NCI-H1436 (cell line): ENCODE data around the gene GAL3ST3.
"Not testable (repeated sequence)": the region's sequence is repeated elsewhere in the genome, so short reads cannot be mapped to it uniquely, and the experiment has no call there.

Experiments used
- DNase-seq: peaks from one replicate; lab custom pipeline; 2025; lab: John Stamatoyannopoulos, UW

Gene GAL3ST3, protein sequence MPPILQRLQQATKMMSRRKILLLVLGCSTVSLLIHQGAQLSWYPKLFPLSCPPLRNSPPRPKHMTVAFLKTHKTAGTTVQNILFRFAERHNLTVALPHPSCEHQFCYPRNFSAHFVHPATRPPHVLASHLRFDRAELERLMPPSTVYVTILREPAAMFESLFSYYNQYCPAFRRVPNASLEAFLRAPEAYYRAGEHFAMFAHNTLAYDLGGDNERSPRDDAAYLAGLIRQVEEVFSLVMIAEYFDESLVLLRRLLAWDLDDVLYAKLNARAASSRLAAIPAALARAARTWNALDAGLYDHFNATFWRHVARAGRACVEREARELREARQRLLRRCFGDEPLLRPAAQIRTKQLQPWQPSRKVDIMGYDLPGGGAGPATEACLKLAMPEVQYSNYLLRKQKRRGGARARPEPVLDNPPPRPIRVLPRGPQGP

DNA sequence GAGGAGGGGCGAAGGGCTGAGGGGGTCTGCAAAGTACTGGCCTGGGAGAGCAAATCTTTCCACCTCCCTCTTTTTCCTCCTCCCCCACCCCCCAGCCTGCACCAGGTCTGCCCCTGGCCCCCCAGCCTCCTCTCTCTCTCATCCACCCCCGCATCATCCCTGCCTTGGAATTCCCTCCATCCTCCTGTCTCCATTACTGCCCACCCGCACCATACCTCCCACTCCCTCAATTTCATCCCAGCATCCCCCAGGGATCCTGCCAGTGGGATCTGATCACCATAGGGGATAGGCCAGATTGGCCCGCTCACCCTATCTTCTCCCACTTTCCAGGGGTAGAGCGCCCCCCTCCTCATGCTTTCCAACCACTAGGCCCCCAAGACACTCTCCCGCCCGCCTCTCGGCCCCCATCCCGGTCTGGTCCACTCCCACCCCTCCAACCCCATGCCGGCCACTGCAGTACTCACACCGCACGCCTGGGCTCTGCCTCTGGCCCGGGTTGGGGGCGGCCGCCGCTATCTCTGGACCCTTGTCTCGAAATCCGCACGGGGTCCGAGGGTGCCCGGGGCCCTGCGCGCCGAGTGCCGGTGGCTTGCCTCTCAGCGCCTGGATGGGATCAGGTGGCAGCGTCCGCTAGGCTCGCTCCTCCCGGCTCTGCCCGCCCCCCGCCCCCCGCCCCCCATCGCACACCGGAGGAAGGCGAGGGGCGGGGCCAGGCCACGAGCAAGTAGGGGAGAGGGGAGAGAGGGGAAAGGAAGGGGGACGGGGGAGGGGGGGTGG is at the start of gene GAL3ST3:
Gene GAL3ST3, minus strand, starts transcription at position 615 of the 777 bp plus-strand sequence. CDS start 3,746 bp downstream, outside the sequence.
- DNase-seq = peak; percentile 72

DNA sequence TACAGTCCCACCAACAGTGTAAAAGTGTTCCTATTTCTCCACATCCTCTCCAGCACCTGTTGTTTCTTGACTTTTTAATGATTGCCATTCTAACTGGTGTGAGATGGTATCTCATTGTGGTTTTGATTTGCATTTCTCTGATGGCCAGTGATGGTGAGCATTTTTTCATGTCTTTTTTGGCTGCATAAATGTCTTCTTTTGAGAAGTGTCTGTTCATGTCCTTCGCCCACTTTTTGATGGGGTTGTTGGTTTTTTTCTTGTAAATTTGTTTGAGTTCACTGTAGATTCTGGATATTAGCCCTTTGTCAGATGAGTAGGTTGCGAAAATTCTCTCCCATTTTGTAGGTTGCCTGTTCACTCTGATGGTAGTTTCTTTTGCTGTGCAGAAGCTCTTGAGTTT is 43.2 kb upstream of the GAL3ST3 start:
- DNase-seq = not testable (repeated sequence)

DNA sequence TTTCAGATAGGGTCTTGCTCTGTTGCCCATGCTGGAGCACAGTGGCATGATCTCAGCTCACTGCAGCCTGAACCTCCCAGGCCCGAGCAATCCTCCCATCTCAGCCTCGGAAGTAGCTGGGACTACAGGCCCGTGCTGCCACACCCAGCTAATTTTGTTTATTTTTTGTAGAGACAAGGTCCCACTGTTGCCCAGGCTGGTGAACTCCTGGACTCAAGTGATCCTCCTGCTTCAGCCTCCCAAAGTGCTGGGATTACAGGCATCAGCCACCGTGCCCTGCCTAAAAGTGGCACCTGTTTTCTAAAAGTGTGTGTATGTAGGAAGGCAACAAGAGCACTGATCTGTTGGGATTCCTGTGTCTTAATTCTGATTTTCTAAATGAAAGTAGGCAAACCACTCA is 41.3 kb upstream of the GAL3ST3 start:
- no peak for DNase-seq

DNA sequence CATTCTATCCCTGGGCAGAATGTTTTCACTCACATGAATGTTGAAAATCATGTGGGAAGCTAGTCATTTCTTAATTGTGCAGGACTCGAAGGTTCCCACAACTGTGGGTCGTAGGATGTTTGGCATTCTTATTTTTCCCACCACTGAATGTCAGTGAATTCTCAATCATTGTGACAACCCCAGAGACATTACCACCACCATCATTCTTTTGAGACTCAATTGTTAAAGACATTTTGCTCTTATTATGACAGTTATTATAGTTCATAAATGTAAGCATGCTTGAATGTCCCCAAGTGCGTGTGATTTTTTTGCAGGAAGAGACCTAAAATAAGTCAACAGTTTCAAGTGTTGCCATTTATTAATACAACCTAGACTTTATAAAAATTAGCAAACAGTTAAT is 40.1 kb upstream of the GAL3ST3 start:
- DNase-seq = no peak

DNA sequence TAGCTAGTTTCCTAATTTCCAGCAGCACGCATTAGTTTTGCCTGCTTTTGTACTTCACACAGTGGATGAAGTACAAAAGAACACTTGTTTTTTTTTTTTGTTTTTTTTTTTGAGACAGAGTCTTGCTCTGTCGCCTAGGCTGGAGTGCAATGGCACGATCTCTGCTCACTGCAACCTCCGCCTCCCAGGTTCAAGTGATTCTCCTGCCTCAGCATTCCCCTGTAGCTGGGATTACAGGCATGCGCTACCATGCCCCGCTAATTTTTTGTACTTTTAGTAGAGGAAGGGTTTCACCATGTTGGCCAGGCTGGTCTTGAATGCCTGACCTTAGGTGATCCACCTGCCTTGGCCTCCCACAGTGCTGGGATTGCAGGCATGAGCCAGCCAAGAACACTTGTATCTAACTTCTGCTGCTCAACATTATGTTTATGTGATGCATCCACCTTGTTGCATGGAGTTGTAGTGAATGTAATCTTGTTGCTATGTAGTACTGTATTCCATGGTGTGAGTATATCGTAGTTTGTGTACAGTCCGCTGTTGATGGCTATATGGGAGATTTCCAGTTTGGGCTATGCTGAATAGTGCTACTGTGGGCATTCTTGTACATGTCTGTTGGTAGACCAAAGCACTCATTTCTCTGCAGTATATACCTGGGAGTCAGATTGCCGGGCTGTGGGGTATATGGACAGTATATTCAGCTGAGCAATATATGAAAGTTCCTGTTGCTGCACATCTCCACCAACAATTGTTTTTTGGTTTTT is 38.4 kb upstream of the GAL3ST3 start:
- no peak for DNase-seq

DNA sequence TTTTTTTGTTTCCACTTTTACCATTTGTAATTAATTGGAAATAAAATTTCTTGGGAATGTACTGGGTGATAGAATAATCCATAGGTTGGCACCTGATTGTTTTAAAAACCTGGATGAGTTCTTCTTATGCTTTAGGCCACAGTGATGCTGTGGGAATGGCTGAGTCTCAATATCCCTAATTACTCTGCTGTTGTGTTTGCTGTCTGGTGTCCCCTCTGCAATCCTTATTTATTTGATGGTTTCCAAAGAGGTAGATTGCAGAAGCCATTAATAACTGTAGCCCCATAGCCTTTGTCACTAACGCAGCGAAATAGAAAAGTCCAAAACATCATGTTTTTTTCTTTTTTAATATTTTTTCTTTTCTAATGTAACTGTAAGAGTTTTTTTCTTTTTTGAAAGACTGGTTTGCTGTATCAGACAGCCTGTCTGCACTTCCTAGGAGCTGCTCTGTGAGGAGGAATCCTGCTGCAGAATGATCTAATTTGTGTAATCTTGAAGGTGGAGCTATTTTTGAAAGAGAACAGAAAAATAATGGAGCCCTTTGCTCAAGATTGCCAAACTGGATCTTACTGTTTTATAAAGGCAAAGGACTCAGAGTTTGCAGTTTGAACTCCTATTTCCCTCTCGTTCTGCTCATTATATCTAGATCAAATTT is 36.0 kb upstream of the GAL3ST3 start:
- DNase-seq = no peak

DNA sequence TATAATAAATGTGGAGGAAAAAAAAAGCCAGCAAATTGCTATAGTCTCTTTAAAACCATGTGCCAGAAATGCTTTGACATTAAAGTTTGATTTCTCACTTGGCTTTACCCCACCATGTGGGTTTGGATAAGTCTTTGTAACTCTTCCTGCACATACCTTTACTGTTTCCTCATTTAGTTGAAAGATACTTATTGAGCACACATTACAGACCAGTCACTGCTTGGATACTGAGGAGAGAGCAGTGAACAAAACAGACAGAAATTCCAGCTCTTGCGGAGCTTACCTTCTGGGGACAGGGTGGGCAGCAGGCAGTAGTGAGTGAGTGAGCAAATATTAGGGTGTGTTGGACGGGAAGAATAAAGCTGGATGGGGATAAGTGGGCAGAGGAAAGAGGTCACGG is 34.8 kb upstream of the GAL3ST3 start:
- no peak for DNase-seq

DNA sequence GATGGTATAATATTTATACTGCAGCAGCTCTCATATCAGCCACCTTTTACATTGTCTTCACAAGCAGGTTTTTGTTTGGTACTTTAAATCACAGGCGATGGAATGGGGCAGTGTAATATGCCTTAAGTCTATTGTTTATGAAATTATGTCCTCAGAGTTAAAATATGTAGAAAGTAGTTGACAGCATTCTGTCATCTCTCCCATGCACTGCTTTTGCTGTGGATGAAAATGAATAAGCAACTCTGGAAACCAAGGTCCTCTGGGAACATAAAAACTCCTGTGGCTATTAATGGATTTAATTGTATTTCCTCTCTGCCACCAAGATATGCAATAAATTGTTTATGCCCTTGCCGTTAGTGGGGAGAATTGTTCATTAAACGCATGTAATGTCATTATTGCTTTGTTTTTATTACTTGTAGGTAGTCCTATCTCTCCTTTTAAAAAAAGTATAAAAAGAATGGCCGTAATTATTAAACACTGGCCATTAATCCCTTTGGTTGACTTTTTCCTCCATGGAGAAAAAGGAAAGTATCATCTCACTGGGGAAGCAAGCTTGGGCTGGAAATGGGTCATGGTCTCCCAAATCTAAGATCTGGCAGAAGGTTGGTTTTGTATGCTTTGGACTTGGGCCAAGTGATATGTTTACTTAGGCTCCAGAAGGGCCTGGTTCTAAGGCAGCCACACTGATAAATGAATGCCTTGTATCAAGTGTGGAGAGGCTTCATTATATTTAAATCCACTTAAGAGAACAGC is 34.2 kb upstream of the GAL3ST3 start:
- DNase-seq = peak; percentile 57

DNA sequence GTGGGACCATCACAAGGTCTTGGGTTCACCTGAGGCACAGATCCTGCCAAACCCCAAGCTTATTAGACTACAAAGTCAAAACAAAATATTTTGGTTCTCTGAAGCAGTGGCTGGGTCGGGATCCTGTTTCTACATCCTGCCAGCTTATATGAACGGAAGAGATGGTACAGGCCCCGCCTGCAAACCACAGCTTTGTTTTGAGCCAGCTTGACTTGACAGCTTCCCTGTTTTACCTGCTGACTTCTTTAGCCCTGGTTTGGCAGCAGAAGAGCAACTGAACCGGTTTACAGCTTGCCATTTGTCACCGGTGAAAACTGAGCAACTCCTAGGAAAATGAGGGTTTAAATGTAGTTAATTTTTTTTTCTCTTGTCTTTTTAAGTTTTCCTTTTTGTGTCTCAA is 32.5 kb upstream of the GAL3ST3 start:
- DNase-seq = no peak

DNA sequence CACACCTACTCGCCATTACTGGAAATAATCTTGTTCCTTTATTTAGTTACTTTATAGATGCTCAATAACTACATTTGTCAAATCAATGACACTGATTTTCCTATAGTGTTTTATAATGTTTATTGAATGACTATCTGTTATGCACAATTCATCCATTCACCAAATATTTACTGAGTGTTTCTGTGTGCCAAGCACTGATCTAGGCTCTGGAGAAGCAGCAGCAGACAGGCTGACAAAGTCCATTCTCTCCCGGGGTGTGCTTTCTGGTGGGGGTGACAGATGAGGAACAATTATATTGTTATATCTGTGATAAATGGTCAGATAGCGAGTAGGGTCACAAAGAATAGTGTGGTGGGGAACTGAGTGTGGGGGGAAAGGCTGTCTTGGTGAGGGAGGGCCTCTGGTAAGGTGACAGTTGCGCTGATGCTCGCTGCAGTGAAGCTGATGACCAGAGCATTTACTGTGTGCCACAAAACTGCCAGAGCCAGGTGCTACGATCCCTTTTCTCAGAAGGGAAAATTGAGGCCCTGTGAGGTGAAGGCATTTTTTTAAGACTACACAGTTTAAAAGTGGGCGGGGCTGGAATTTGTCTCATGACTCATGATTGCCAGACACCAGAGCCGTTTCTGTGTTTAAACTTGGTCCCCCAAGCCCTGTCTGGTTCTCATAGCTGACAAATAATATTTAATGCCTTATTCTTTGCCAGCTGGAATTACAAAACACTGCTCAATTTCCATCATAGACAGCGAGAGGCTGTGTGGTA is 31.3 kb upstream of the GAL3ST3 start:
- no peak for DNase-seq

DNA sequence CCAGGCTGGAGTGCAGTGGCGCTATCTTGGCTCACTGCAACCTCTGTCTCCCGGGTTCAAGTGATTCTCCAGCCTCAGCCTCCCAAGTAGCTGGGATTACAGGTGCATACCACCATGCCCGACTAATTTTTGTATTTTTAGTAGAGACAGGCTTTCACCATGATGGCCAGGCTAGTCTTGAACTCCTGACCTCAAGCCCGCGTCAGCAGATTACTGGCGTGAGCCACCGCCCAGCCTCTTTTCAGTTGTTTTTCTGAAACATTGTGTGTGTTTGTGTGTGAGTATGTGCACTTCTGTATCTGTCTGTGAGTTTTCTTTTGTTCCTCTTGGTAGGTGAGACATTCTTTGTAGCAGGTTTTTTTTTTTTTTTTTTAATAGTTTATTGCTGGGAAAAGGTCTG is 30.0 kb upstream of the GAL3ST3 start:
- DNase-seq = not testable (repeated sequence)

DNA sequence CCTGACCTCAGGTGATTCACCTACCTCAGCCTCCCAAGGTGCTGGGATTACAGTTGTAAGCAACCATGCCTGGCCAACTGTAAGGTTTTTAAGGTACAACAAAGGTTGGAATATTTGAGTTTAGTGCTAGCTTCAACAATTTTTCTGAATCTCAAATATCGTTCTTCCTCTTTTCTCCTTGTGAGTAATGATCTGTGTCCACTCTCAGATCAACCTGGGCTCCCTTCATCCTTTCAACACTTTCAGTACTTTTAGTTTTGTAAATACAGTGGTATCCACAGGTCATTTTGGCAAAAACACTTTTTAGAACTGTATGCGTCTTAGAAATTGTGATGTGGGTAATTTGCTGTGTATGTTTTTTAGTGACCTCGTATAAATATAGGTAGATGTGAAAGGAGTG is 29.0 kb upstream of the GAL3ST3 start:
- DNase-seq = no peak

DNA sequence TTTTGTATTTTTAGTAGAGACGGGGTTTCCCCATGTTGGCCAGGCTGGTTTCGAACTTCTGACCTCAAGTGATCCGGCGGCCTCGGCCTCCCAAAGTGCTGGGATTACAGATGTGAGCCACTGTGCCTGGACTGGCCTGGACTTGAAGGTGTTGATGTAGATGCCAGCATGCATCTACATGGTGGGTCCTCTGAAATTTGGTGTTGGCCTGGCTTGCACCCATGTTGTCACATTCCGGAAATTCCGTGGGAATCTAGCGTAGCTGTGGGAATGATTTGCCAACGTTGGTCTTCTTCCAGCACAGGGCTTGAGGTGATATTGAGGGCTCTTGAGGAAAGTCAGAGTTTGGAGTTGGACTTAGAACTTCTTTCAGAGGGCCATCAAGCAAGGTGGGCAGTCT is 27.6 kb upstream of the GAL3ST3 start:
- no peak for DNase-seq

DNA sequence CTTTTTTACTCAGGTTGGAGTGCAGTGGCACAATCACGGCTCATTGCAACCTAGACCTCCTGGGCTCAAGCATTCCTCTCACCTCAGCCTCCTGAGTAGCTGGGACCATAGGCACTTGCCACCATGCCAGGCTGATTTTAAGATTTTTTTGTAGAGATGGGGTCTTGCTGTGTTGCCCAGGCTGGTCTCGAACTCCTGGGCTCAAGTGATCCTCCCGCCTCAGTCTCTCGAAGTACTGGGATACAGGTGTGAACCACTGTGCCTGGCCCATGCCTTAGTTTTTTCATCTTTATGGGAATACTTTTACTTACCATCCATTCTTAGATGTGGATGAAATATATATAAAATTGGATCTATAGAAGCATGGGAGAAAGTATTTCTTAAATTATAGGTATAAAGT is 26.3 kb upstream of the GAL3ST3 start:
- DNase-seq = no peak

DNA sequence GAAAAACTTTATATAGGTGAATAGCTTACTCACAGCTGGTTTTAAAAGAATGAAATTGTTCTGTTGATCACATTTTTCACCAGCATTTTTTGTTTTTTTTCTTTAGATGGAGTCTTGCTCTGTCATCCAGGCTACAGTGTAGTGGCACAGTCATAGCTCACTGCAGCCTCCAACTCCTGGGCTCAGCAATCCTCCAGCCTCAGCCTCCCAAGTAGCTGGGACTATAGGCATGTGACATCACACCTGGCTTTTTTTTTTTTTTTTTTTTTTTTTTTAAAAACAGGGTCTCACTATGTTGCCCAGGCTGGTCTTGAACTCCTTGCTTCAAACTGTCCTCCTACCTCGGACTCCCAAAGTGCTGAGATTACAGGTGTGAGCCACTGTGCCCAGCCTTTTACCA is 24.7 kb upstream of the GAL3ST3 start:
- DNase-seq = no peak

DNA sequence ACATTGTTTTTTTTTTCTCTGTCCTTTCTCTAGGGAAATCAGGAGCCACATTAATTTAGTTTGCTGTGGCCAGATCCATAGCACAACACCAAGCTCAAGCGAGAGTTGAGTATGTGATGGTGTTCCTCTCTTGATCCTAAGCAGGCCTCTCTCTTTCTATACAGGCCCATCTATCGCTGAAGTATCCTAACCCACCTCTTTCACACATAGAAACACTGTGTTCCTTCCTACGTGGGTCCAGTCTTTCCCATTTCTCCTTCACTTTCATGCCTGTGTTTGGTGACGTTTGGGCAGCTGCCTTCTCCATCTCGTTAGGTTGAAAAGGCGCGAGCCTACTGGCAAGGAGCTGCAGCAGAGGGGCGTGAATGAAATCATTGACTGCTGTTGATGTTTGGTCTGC is 23.6 kb upstream of the GAL3ST3 start:
- no peak for DNase-seq

DNA sequence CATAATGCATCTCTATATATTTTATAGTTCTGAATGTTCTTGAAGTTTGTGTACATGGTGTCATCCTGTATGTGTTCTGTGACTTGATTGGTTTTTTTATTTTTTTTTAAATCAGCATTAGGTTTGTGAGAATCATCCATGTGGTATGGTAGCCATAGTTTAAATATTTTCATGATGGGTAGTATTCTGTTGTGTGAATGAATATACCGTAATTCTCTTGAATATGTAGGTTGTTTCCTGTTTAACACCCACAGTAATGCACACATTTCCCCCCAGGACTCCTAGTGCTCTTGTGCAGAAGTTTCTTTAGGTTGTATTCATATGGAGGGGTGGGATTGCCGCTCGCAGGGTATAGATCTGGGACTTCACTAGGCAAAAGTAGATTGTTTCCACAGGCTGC is 23.1 kb upstream of the GAL3ST3 start:
- no peak for DNase-seq

DNA sequence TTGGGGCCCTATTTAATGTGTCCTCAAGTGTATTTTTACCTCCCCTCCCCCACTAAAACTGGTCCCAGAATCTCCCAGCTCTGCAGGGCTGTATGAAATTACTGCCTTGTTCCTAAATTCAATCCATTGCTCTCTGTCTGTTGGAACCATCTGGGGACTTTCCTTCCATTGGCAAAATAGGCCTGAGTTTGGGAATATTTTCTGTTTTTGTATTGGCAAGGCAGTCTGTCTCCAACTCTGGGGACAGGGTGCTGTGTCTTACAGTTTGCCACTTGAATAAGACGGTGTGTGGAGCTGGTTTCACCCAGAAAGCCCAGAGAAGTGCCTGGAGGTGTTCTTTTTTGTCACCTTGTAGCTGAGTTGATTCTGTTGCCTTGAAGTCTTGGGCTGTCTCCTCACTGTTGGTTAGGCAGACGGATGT is 22.4 kb upstream of the GAL3ST3 start:
- no peak for DNase-seq

DNA sequence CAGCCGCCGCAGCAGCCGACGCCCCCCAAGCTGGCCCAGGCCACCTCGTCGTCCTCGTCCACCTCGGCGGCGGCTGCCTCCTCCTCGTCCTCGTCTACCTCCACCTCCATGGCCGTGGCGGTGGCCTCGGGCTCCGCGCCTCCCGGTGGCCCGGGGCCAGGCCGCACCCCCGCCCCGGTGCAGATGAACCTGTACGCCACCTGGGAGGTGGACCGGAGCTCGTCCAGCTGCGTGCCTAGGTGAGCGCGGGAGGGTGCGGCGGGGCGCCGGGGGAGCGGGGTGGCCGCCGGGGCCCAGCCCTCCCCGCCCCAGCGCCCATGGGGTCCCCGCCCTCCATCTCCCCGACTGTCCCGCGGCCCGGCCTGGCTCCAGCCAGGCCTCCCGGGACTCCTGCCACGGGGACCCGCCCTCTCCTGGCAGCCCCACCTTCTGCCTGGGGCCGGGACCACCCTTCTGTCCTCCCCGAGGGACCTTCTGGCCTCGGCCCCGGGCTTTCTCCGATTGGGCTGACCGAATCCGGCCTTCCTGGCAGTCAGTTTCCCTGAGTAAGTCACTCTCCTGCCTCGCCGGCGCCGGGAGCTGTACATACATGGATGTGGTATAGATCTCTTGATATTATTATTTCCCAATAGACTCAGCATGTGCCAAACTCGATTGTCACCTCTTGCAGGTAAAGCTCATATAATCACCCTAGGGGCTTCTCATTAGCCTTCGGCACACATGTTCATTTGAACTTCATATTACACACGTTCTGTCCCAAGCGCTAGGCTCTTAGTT is 21.8 kb upstream of the GAL3ST3 start:
- no peak for DNase-seq
